ENCODE measurements around the gene UCN2. TPM values are rescaled to one million over a fixed set of nuclear protein-coding genes. Genes with fewer than 3 reads are reported as not detected.

Gene UCN2
- total and polyA plus RNA-seq, 2 of the 8 experiments (the other 6 are each of a cell fraction or from before 2014, with no cell fraction given): 0.14 TPM; not detected in 1

- FAIRE-seq: no peak
- CTCF ChIA-PET (ENCODE audit: partially characterized antibody): interaction anchor here (0.6 to 1.1 kb wide), 6 partner anchors 9 to 338 kb away, joined by 3 to 4 read pairs (median 3); no protein-coding TSS in a partner anchor
- no peak for TF ChIP-seq NANOG (IDR thresholded peaks at IDR 0.05; ENCODE audit: insufficient read depth, low read depth, low read length, poor library complexity, severe bottlenecking)
- TF ChIP-seq ATF3 (IDR thresholded peaks at IDR 0.05; ENCODE audit: insufficient read depth, low read depth, low read length): no peak
- no peak for TF ChIP-seq SIX5 (IDR thresholded peaks at IDR 0.05; ENCODE audit: low read depth, low read length)
Observed at GRCh38 chr3:48581621-48582481, 18.3 kb upstream of the UCN2 start.

More at GRCh38 chr3:48581621-48582481, 18.3 kb upstream of the UCN2 start:
- Histone ChIP-seq H3K79me2 (ENCODE audit: control insufficient read depth in 1 of 2, insufficient read depth in 2 of 2, low read length in 2 of 2) (no peaks in the 10 kb centered on the region), H2AK5ac (ENCODE audit: low read depth, low read length) (no peak overlapping the region), H3K9ac (replicated peaks in 1 of 4; ENCODE audit: extremely low read depth in 1 of 4, low read depth in 3 of 4, low read length in 3 of 4) (no peak overlapping the region), H2BK12ac (ENCODE audit: low read depth, low read length) (no peak overlapping the region), H4K8ac (ENCODE audit: extremely low read depth, insufficient read depth, low read length) (no peak overlapping the region), H3K4ac (replicated peaks; ENCODE audit: insufficient read length, low read depth, low read length) (no peak overlapping the region), H2BK120ac (replicated peaks; ENCODE audit: low read depth, low read length) (no peak overlapping the region), H2BK5ac (ENCODE audit: low read depth, low read length) (no peak overlapping the region), H3K79me1 (ENCODE audit: low read depth, low read length) (no peaks in the 10 kb centered on the region), H3K56ac (replicated peaks; ENCODE audit: insufficient read length, low read depth, low read length) (no peak overlapping the region), H3K23ac (ENCODE audit: insufficient read length) (no peak overlapping the region), H2BK15ac (ENCODE audit: low read length) (no peak overlapping the region), H3K18ac (ENCODE audit: extremely low read depth, low read length) (no peak overlapping the region), H3K14ac (ENCODE audit: insufficient read length) (no peak overlapping the region), H3K27ac (ENCODE audit: low read depth, low read length) (no peak overlapping the region), H4K5ac (ENCODE audit: insufficient read length, low read depth, low read length) (no peak overlapping the region), H3K4me2 (ENCODE audit: insufficient read depth in 1 of 2, low read depth in 2 of 2, low read length in 2 of 2) (no peak overlapping the region), H3K36me3 (ENCODE audit: control insufficient read depth in 2 of 4, insufficient read depth in 4 of 4, low read length in 3 of 4) (peaks cover 0 to 5% (median 1%) of the 10 kb centered on the region in 4 experiments; a peak in 2 of 8 replicates), H3K27me3 (replicated peaks in 1 of 4; ENCODE audit: control insufficient read depth in 3 of 4, extremely low read depth in 1 of 4, insufficient read depth in 3 of 4, low read length in 3 of 4) (no peaks in the 10 kb centered on the region), H2AFZ (ENCODE audit: low read length) (no peak overlapping the region), H3K4me3 (ENCODE audit: extremely low read depth in 1 of 4, insufficient read depth in 2 of 4, low read depth in 3 of 4, low read length in 4 of 4) (no peak overlapping the region), H3K4me1 (replicated peaks in 1 of 4; ENCODE audit: control insufficient read depth in 3 of 4, insufficient read depth in 4 of 4, low read length in 3 of 4) (no peaks in the 10 kb centered on the region), H3K9me3 (ENCODE audit: insufficient read depth in 2 of 2, low read depth in 1 of 2, low read length in 1 of 2) (no peaks in the 10 kb centered on the region), H4K91ac (replicated peaks; ENCODE audit: insufficient read length, low read length) (no peak overlapping the region), H2BK20ac (ENCODE audit: low read length) (no peak overlapping the region), H3K23me2 (ENCODE audit: low read depth, low read length) (no peaks in the 10 kb centered on the region), H4K20me1 (replicated peaks in 1 of 2; ENCODE audit: control insufficient read depth in 1 of 2, insufficient read depth in 2 of 2, low read length in 2 of 2) (no peaks in the 10 kb centered on the region)
- DNase-seq (ENCODE audit: low read depth in 1 of 2, low spot score in 2 of 2): no peak
- WGBS, 2 experiments (ENCODE audit: extremely low coverage in 1 of 2, insufficient coverage in 1 of 2, insufficient read length in 1 of 2, insufficient replicate concordance in 2 of 2, low coverage in 1 of 2, low lambda C conversion rate in 2 of 2, missing lambda C conversion rate in 1 of 2): 87% methylated on average over 13 of the region's 14 CpGs; no CpG with 5 or more reads in 1 of the 2 experiments
- POLR2A ChIA-PET (ENCODE audit: partially characterized antibody): interaction anchor here (0.8 to 2.5 kb wide), 7 partner anchors 11 to 153 kb away, joined by 3 to 14 read pairs (median 4); partner anchors contain the start of genes CELSR3 and COL7A1

Measured in H1 (cell line).